Neural cell (in vitro differentiated cells): Measurements from ENCODE around the gene ASCC1. TPM values are rescaled to one million over a fixed set of nuclear protein-coding genes. Genes with fewer than 3 reads are reported as not detected.

Source experiments
- H2AFZ ChIP-seq: fragments of 200-600, 300-800 bp; sonication (generic), shearing (Covaris generic); 2 replicates; pipeline ENCODE4 v1.6.0; 2014; ENCODE audit warnings: low read depth, mild to moderate bottlenecking, antibody characterized with exemption, low read length, moderate library complexity
- H3F3A ChIP-seq: fragments of 200-600 bp; shearing (Covaris generic); 2 replicates; pipeline ENCODE4 v1.6.1; 2016; ENCODE audit warnings: mild to moderate bottlenecking, moderate library complexity, mixed read lengths, antibody characterized with exemption, low read length; ENCODE audit not compliant: insufficient read depth, poor library complexity, severe bottlenecking
- H3K27ac ChIP-seq: fragments of 200-600, 300-800 bp; sonication (generic), shearing (Covaris generic); 2 replicates; pipeline ENCODE4 v1.5.1; 2014; ENCODE audit warnings: mild to moderate bottlenecking, low read length, moderate library complexity
- H3K27me3 ChIP-seq: fragments of 300-800, 200-600 bp; sonication (generic), shearing (Covaris generic); 2 replicates; pipeline ENCODE4 v1.6.0; 2014; ENCODE audit warnings: mild to moderate bottlenecking, low read depth, low read length, moderate library complexity; ENCODE audit not compliant: insufficient read depth
- H3K36me3 ChIP-seq: fragments of 300-800, 200-600 bp; sonication (generic), shearing (Covaris generic); 2 replicates; pipeline ENCODE4 v1.5.1; 2014; ENCODE audit warnings: mild to moderate bottlenecking, antibody characterized with exemption, low read length, moderate library complexity; ENCODE audit not compliant: insufficient read depth
- H3K4me2 ChIP-seq: fragments of 300-800, 200-600 bp; sonication (generic), shearing (Covaris generic); 2 replicates; pipeline ENCODE4 v1.6.0; 2014; ENCODE audit warnings: mild to moderate bottlenecking, low read length
- H3K4me3 ChIP-seq: fragments of 300-800, 200-600 bp; sonication (generic), shearing (Covaris generic); 2 replicates; pipeline ENCODE4 v1.5.1; 2014; ENCODE audit warnings: mild to moderate bottlenecking, low read length, moderate library complexity
- H3K79me2 ChIP-seq: fragments of 200-600 bp; shearing (Covaris generic); replicated peaks from 2 replicates; pipeline ENCODE4 v1.6.0; 2014; ENCODE audit warnings: mild to moderate bottlenecking, low read length, moderate library complexity; ENCODE audit not compliant: insufficient read depth
- H3K9ac ChIP-seq: fragments of 300-800, 200-600 bp; sonication (generic), shearing (Covaris generic); 2 replicates; pipeline ENCODE4 v1.6.1; 2016; ENCODE audit warnings: mild to moderate bottlenecking, low read length, mixed read lengths
- H3K9me2 ChIP-seq: fragments of 200-600 bp; shearing (Covaris generic); 2 replicates; pipeline ENCODE4 v1.6.1; 2016; ENCODE audit warnings: mild to moderate bottlenecking, low read length, mixed read lengths; ENCODE audit not compliant: insufficient read depth
- H3K9me3 ChIP-seq: fragments of 200-600, 300-800 bp; sonication (generic), shearing (Covaris generic); 2 replicates; pipeline ENCODE4 v1.6.1; 2016; ENCODE audit warnings: mild to moderate bottlenecking, mixed run types, low read length, moderate library complexity, mixed read lengths
- H4K20me1 ChIP-seq: fragments of 200-600 bp; shearing (Covaris generic); 2 replicates; pipeline ENCODE4 v1.6.1; 2016; ENCODE audit warnings: mild to moderate bottlenecking, mixed run types; ENCODE audit not compliant: insufficient read depth
- EP300 ChIP-seq: fragments of 450-650 bp; conservative IDR thresholded peaks from 2 replicates; pipeline ENCODE4 v1.6.1; 2014; ENCODE audit warnings: antibody characterized with exemption, mild to moderate bottlenecking, moderate library complexity; ENCODE audit not compliant: poor library complexity, severe bottlenecking
- EZH2 ChIP-seq: fragments of 200-600, 300-800 bp; shearing (Covaris generic), sonication (generic); IDR thresholded peaks from 2 replicates; pipeline ENCODE4 v1.6.1; 2014; ENCODE audit warnings: antibody characterized with exemption, low read length, borderline replicate concordance, mild to moderate bottlenecking; ENCODE audit not compliant: insufficient read depth, poor library complexity, severe bottlenecking
- MXI1 ChIP-seq: fragments of 450-650 bp; conservative IDR thresholded peaks from 2 replicates; pipeline ENCODE4 v1.6.1; 2014; ENCODE audit warnings: antibody characterized with exemption, mild to moderate bottlenecking; ENCODE audit not compliant: poor library complexity, severe bottlenecking
- POLR2AphosphoS5 ChIP-seq: IDR thresholded peaks from 2 replicates; pipeline ENCODE4 v1.6.1; 2012
- RAD21 ChIP-seq: fragments of 450-650 bp; conservative IDR thresholded peaks from 2 replicates; pipeline ENCODE4 v1.6.1; 2014; ENCODE audit warnings: antibody characterized with exemption, mild to moderate bottlenecking, moderate library complexity
- SMC3 ChIP-seq: fragments of 450-650 bp; conservative IDR thresholded peaks from 2 replicates; pipeline ENCODE4 v1.6.1; 2014; ENCODE audit warnings: antibody characterized with exemption, mild to moderate bottlenecking, moderate library complexity; ENCODE audit not compliant: poor library complexity
- TAF1 ChIP-seq: IDR thresholded peaks from 2 replicates; pipeline ENCODE4 v1.6.1; 2012; ENCODE audit warnings: low read depth
- polyA plus RNA-seq: library from polyadenylated mRNA; depleted of rRNA; stranded (reverse); fragments of >200 nt; gene quantifications from 2 replicates; pipeline ENCODE4 v1.2.3, GENCODE V29; 2014
- TF ChIP-seq, protein P1 (sequence below): IDR thresholded peaks from 2 replicates; pipeline ENCODE4 v1.6.1; 2012; ENCODE audit warnings: borderline replicate concordance
- TF ChIP-seq, protein P2 (sequence below): fragments of 450-650 bp; IDR thresholded peaks from 2 replicates; pipeline ENCODE4 v1.5.1; 2014; ENCODE audit warnings: antibody characterized with exemption, mild to moderate bottlenecking, moderate library complexity; ENCODE audit not compliant: poor library complexity, severe bottlenecking

Gene ASCC1
- polyA plus RNA-seq, 1 donor from 2014 or later: 39.6 TPM

DNA sequence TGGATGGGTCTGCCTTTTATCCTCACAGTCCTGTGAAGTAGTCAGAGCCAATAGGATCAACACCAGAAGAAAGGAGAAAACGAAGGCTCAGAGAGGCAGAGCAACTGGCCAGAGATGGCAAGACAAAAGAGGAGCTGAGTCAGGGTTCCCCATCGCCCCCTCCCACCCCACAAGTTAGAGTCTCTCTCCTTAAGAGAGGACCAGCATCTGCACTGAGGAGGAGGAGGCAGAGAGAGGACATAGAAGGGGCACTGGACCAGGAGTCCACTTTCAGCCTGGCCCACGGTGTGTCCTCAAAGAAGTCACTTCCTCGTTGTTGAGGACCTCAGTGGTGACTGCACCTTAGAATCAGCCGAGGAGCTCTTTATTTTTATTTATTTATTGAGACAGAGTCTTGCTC is 139.3 kb downstream of the ASCC1 start:
- Histone ChIP-seq H3K79me2 (no peaks in the 10 kb centered on the region), H3K27me3 (no peaks in the 10 kb centered on the region), H3K4me3 (no peak overlapping the region), H3K27ac (no peak overlapping the region), H3K9ac (no peak overlapping the region), H4K20me1 (no peaks in the 10 kb centered on the region), H3K4me2 (no peak overlapping the region), H3K9me2 (no peaks in the 10 kb centered on the region), H2AFZ (no peak overlapping the region), H3F3A (no peaks in the 10 kb centered on the region), H3K36me3 (no peaks in the 10 kb centered on the region), H3K9me3 (no peaks in the 10 kb centered on the region)
- no peak for TF ChIP-seq SMC3
- TF ChIP-seq MXI1: no peak
- TF ChIP-seq, protein P1, sequence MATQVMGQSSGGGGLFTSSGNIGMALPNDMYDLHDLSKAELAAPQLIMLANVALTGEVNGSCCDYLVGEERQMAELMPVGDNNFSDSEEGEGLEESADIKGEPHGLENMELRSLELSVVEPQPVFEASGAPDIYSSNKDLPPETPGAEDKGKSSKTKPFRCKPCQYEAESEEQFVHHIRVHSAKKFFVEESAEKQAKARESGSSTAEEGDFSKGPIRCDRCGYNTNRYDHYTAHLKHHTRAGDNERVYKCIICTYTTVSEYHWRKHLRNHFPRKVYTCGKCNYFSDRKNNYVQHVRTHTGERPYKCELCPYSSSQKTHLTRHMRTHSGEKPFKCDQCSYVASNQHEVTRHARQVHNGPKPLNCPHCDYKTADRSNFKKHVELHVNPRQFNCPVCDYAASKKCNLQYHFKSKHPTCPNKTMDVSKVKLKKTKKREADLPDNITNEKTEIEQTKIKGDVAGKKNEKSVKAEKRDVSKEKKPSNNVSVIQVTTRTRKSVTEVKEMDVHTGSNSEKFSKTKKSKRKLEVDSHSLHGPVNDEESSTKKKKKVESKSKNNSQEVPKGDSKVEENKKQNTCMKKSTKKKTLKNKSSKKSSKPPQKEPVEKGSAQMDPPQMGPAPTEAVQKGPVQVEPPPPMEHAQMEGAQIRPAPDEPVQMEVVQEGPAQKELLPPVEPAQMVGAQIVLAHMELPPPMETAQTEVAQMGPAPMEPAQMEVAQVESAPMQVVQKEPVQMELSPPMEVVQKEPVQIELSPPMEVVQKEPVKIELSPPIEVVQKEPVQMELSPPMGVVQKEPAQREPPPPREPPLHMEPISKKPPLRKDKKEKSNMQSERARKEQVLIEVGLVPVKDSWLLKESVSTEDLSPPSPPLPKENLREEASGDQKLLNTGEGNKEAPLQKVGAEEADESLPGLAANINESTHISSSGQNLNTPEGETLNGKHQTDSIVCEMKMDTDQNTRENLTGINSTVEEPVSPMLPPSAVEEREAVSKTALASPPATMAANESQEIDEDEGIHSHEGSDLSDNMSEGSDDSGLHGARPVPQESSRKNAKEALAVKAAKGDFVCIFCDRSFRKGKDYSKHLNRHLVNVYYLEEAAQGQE: no peak
- TF ChIP-seq, protein P2, sequence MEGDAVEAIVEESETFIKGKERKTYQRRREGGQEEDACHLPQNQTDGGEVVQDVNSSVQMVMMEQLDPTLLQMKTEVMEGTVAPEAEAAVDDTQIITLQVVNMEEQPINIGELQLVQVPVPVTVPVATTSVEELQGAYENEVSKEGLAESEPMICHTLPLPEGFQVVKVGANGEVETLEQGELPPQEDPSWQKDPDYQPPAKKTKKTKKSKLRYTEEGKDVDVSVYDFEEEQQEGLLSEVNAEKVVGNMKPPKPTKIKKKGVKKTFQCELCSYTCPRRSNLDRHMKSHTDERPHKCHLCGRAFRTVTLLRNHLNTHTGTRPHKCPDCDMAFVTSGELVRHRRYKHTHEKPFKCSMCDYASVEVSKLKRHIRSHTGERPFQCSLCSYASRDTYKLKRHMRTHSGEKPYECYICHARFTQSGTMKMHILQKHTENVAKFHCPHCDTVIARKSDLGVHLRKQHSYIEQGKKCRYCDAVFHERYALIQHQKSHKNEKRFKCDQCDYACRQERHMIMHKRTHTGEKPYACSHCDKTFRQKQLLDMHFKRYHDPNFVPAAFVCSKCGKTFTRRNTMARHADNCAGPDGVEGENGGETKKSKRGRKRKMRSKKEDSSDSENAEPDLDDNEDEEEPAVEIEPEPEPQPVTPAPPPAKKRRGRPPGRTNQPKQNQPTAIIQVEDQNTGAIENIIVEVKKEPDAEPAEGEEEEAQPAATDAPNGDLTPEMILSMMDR: no peak
- no peak for TF ChIP-seq EP300
- TF ChIP-seq RAD21: no peak
- TF ChIP-seq EZH2: no peak
- TF ChIP-seq POLR2AphosphoS5: no peak
- no peak for TF ChIP-seq TAF1

DNA sequence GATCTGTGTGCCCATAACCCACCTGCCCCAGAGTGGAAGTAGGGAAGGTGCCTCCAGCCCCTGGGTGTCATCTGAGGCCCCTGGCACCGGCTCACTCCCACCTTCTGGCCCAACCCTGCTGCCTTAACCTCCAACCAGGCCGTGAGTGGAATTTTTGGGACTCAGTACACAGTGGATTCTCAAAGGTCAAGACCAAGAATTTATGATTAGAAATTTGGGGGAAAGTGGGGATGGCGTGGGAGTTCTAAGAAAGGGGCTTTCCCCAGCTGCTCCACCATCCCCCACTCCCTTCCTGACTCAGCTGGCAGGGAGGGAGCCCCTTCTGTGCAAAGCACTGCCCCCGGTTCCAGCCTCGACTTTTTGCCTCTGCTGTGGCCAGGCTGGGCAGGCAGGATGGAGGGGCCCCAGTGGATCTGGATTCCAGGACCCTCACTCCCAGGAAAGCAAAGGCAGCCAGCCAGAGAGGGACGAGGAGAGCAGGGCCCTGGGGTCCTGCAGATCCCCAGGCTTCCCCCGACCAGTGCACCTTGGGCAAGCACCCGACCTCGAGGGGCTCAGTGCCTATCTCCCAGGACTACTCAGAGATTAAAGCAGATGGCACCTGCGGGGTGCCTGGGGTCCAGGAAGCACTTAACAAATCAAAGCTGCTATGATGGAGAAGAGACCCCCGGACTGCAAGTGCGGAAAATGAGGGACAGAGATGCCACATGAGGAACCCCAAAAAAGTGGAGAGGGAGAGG is 140.5 kb downstream of the ASCC1 start:
- H3K36me3 ChIP-seq: no peaks in the 10 kb centered on the region
- H3K4me2 ChIP-seq: no peak overlapping the region
- H3K27me3 ChIP-seq: no peaks in the 10 kb centered on the region
- H3K9me2 ChIP-seq: no peaks in the 10 kb centered on the region
- TF ChIP-seq RAD21 (no peak), POLR2AphosphoS5 (no peak), SMC3 (no peak), MXI1 (no peak), TAF1 (no peak), EP300 (no peak), EZH2 (no peak)
- TF ChIP-seq, protein P2: no peak
- TF ChIP-seq, protein P1: no peak
- H3K27ac ChIP-seq: no peak overlapping the region
- no peaks in the 10 kb centered on the region for H4K20me1 ChIP-seq
- H3K4me3 ChIP-seq: no peak overlapping the region
- no peaks in the 10 kb centered on the region for H3F3A ChIP-seq
- no peaks in the 10 kb centered on the region for H3K9me3 ChIP-seq
- H2AFZ ChIP-seq: no peak overlapping the region
- no peaks in the 10 kb centered on the region for H3K79me2 ChIP-seq
- H3K9ac ChIP-seq: no peak overlapping the region
